ENCODE results near the gene MXD4. TPM values are rescaled to one million over a fixed set of nuclear protein-coding genes. Genes with fewer than 3 reads are reported as not detected.

Gene MXD4
- polyA plus RNA-seq, 1 of the 3 experiments (the other 2 are of a cell fraction), result 38.6 TPM

- Histone ChIP-seq H3K9me3 (no peaks in the 10 kb centered on the region), H3K4me3 (ENCODE audit: low read depth in 2 of 2, low read length in 1 of 2) (no peak overlapping the region), H3K4me2 (no peak overlapping the region), H3K4me1 (ENCODE audit: control insufficient read depth in 1 of 2, insufficient read depth in 2 of 2, low read depth in 1 of 2, low read length in 1 of 2) (peaks cover 6 to 10% of the 10 kb centered on the region in 2 experiments; a peak in 3 of 4 replicates), H2AFZ (ENCODE audit: low read depth) (no peak overlapping the region), H3K27ac (ENCODE audit: low read depth in 2 of 2, low read length in 1 of 2) (no peak overlapping the region), H3K9me2 (no peaks in the 10 kb centered on the region), H4K20me1 (ENCODE audit: insufficient read depth) (peaks cover 11% of the 10 kb centered on the region; the same call in 1 of the 2 replicates), H3K79me2 (ENCODE audit: insufficient read depth) (peaks cover 16% of the 10 kb centered on the region), H3K9ac (no peak overlapping the region), H3K27me3 (ENCODE audit: insufficient read depth) (no peaks in the 10 kb centered on the region), H3K36me3 (replicated peaks in 1 of 2; ENCODE audit: control insufficient read depth in 1 of 2, insufficient read depth in 2 of 2, low read length in 1 of 2) (peaks cover under 1 to 29% of the 10 kb centered on the region in 2 experiments), H3F3A (replicated peaks; ENCODE audit: insufficient read depth) (peaks cover 10% of the 10 kb centered on the region)
- no peak for DNase-seq
- ChIA-PET CTCF (interaction anchor here (1.4 to 2.3 kb wide), 2 partner anchors 25 to 45 kb away, joined by 4 to 8 read pairs; no protein-coding TSS in a partner anchor), POLR2A (no interaction called here)
- WGBS (ENCODE audit: low lambda C conversion rate), result 88% methylated on average over 7 of the region's 7 CpGs
- TF ChIP-seq EZH2phosphoT487 (IDR thresholded peaks at IDR 0.05; ENCODE audit: borderline replicate concordance, low read depth) (no peak), IRF3 (IDR thresholded peaks at IDR 0.05; ENCODE audit: low read depth, low read length) (no peak), YY1 (IDR thresholded peaks at IDR 0.05; ENCODE audit: low read depth) (no peak), GATA2 (CRISPR knock-in tag; IDR thresholded peaks at IDR 0.05) (no peak), TCF12 (IDR thresholded peaks at IDR 0.05) (no peak), NFIC (IDR thresholded peaks at IDR 0.05; ENCODE audit: borderline replicate concordance) (no peak), RFX5 (IDR thresholded peaks at IDR 0.05; ENCODE audit: low read length) (no peak), POLR2AphosphoS5 (IDR thresholded peaks at IDR 0.05; ENCODE audit: low read depth, low read length) (no peak), RCOR1 (IDR thresholded peaks at IDR 0.05; ENCODE audit: low read length) (no peak), SMC3 (IDR thresholded peaks at IDR 0.05; ENCODE audit: low read depth, low read length) (no peak), GABPA (IDR thresholded peaks at IDR 0.05; ENCODE audit: low read depth) (no peak), MAX (IDR thresholded peaks at IDR 0.05; ENCODE audit: low read depth) (no peak), NRF1 (IDR thresholded peaks at IDR 0.05; ENCODE audit: low read depth, low read length) (no peak), RAD21 (IDR thresholded peaks at IDR 0.05; ENCODE audit: low read length) (no peak), MXI1 (IDR thresholded peaks at IDR 0.05; ENCODE audit: low read depth, low read length) (no peak), PBX3 (IDR thresholded peaks at IDR 0.05) (no peak), TEAD4 (IDR thresholded peaks at IDR 0.05; ENCODE audit: borderline replicate concordance, insufficient read depth) (no peak), ELF1 (IDR thresholded peaks at IDR 0.05) (no peak), JUND (IDR thresholded peaks at IDR 0.05) (no peak)
These were observed 16.7 kb downstream of the MXD4 start for GRCh38 chr4:2245057-2245786.

Data from SK-N-SH (cell line).